Fibroblast of lung (primary cell): ENCODE measurements around the gene VPS26B. TPM values are rescaled to one million over a fixed set of nuclear protein-coding genes. Genes with fewer than 3 reads are reported as not detected.

ENCODE experiments used
- DNase-seq, 2 donors: peaks; one replicate each; pipeline versions ENCODE4 v3.0.0 to v3.0.0-alpha.2; 2010; ENCODE audit warnings: low read depth in 2 of 2
- H2AFZ ChIP-seq: 2 replicates; pipeline ENCODE4 v1.5.1; 2012; ENCODE audit warnings: low read length, control low read depth, inconsistent platforms
- H3K27ac ChIP-seq: 2 replicates; pipeline ENCODE4 v1.5.1; 2011; ENCODE audit warnings: low read length, control low read depth; ENCODE audit not compliant: insufficient read depth
- H3K27me3 ChIP-seq: 2 replicates; pipeline ENCODE4 v1.5.1; 2011; ENCODE audit warnings: mild to moderate bottlenecking, low read length; ENCODE audit not compliant: control insufficient read depth, insufficient read depth
- H3K36me3 ChIP-seq: 2 replicates; pipeline ENCODE4 v1.5.1; 2011; ENCODE audit warnings: low read length; ENCODE audit not compliant: control insufficient read depth, insufficient read depth
- H3K4me1 ChIP-seq: 2 replicates; pipeline ENCODE4 v1.5.1; 2011; ENCODE audit warnings: low read length; ENCODE audit not compliant: control insufficient read depth, insufficient read depth; ENCODE audit errors: extremely low read depth
- H3K4me2 ChIP-seq: 2 replicates; pipeline ENCODE4 v1.5.1; 2011; ENCODE audit warnings: low read length, control low read depth; ENCODE audit not compliant: insufficient read depth; ENCODE audit errors: extremely low read depth
- H3K4me3 ChIP-seq, 4 experiments: fragments of 200-600 bp in 1 of 4; sonication (generic) in 1 of 4; replicated peaks in 1 of 4; 2 replicates each; pipeline ENCODE4 v1.5.1; 2011 to 2016; ENCODE audit warnings: low read length in 4 of 4, low read depth in 3 of 4, mild to moderate bottlenecking in 3 of 4, control low read depth in 2 of 4, inconsistent platforms in 1 of 4, mixed read lengths in 1 of 4; ENCODE audit not compliant: insufficient read depth in 1 of 4; ENCODE audit errors: control extremely low read depth in 1 of 4
- H3K79me2 ChIP-seq: 2 replicates; pipeline ENCODE4 v1.5.1; 2012; ENCODE audit warnings: mild to moderate bottlenecking, low read length, inconsistent platforms; ENCODE audit not compliant: control insufficient read depth, insufficient read depth
- H3K9ac ChIP-seq: 2 replicates; pipeline ENCODE4 v1.5.1; 2011; ENCODE audit warnings: mild to moderate bottlenecking, low read length, control low read depth; ENCODE audit not compliant: insufficient read depth
- H3K9me3 ChIP-seq: 2 replicates; pipeline ENCODE4 v1.5.1; 2012; ENCODE audit warnings: low read depth, low read length; ENCODE audit not compliant: control insufficient read depth, insufficient read depth
- H4K20me1 ChIP-seq: 2 replicates; pipeline ENCODE4 v1.5.1; 2011; ENCODE audit warnings: low read length; ENCODE audit not compliant: control insufficient read depth, insufficient read depth; ENCODE audit errors: extremely low read depth
- EZH2 ChIP-seq: IDR thresholded peaks from 2 replicates; pipeline ENCODE4 v1.5.1; 2012; ENCODE audit warnings: low read length, control low read depth, mild to moderate bottlenecking; ENCODE audit errors: missing control alignments
- polyA plus RNA-seq, 2 donors: library from polyadenylated mRNA; depleted of rRNA in 1 of 2; stranded (reverse) in 1 of 2; unstranded in 1 of 2; fragments of >200 nt; gene quantifications; 2 replicates each; pipeline ENCODE4 v1.2.1, GENCODE V29; 2011 to 2012; ENCODE audit warnings: missing spikeins in 1 of 2
- total RNA-seq: library from RNA; depleted of rRNA; stranded (reverse); fragments of >200 nt; gene quantifications from 2 replicates; pipeline ENCODE4 v1.2.1, GENCODE V29; 2014
- TF ChIP-seq, protein P1 (sequence below), 2 donors: IDR thresholded peaks in 1 of 2; conservative IDR thresholded peaks in 1 of 2; 1 replicate in 1 of 2; 2 replicates in 1 of 2; pipeline ENCODE4 v1.5.1; 2011 to 2012; ENCODE audit warnings: low read length in 2 of 2, control low read depth in 1 of 2, inconsistent platforms in 1 of 2, low read depth in 1 of 2, mild to moderate bottlenecking in 1 of 2

The VPS26B gene
- total and polyA plus RNA-seq, 2 donors (not counting 1 experiment from before 2014, with no cell fraction given): 39.0 to 44.3 TPM

DNA sequence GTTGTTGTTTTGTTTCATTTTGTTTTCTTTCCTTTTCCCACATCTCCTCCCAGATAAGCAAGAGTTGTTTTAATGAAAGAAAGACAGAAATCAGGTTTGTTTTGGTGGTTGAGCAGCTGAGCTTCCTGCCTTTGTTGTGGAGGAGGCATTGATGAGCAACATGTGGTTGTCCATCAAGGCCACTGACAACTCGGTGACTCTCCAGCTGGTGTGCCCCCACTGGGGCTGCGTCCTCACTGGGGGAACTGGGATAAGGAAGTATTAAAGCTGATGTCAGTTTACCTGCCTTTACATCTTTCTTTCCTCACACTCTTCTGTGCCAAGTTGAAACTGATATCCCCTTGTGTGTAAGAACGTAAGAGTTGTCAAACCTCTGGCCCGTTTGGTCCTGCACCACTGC is 5.9 kb downstream of the VPS26B start:
- Histone ChIP-seq H3K27me3 (no peaks in the 10 kb centered on the region), H3K4me2 (no peak overlapping the region), H2AFZ (no peak overlapping the region), H3K9me3 (no peaks in the 10 kb centered on the region), H3K9ac (no peak overlapping the region), H3K27ac (no peak overlapping the region), H3K4me3 (no peak overlapping the region), H3K36me3 (no peaks in the 10 kb centered on the region), H4K20me1 (no peaks in the 10 kb centered on the region), H3K4me1 (peaks cover 4% of the 10 kb centered on the region), H3K79me2 (peaks cover 56% of the 10 kb centered on the region)
- DNase-seq: no peak
- no peak for TF ChIP-seq EZH2
- TF ChIP-seq, protein P1, sequence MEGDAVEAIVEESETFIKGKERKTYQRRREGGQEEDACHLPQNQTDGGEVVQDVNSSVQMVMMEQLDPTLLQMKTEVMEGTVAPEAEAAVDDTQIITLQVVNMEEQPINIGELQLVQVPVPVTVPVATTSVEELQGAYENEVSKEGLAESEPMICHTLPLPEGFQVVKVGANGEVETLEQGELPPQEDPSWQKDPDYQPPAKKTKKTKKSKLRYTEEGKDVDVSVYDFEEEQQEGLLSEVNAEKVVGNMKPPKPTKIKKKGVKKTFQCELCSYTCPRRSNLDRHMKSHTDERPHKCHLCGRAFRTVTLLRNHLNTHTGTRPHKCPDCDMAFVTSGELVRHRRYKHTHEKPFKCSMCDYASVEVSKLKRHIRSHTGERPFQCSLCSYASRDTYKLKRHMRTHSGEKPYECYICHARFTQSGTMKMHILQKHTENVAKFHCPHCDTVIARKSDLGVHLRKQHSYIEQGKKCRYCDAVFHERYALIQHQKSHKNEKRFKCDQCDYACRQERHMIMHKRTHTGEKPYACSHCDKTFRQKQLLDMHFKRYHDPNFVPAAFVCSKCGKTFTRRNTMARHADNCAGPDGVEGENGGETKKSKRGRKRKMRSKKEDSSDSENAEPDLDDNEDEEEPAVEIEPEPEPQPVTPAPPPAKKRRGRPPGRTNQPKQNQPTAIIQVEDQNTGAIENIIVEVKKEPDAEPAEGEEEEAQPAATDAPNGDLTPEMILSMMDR (conservative IDR thresholded peaks at IDR 0.05 in 1 of 2, IDR thresholded peaks at IDR 0.05 in 1 of 2; ENCODE audit: low read depth in 1 of 2, low read length in 2 of 2): no peak

DNA sequence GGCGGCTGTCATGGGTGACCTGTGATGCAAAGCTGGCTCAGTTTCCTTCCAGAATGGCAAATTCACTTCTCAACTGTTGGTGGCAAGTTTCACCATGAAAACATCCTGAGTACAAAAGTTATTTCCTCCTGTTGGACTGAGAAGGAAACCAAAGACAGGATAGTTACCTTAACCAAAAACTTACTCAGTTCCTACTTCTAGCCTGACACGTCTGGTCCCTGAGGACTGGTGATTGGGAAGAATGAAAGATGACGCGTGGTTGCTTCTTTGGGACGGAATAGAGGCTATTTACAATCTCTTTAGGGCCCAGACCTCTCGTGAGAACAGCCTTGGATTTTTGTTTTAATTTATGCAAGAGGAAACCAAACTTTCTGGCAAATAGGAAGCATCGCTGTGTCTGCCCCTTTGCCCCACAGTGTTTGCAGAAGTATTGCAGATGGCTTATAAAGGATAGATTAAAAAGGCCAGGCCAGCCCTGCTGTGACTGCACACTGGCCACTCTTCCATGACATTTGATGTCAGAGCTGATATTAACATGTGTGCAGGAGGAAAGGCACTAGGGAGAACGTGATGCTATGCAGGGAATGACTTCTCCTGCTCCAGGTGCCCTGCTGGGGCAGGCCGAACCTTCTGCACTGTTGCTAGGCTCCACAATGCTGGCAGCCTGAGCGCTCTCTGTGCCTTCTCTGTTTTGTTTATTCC is 7.6 kb downstream of the VPS26B start:
- H3K4me1 ChIP-seq: no peaks in the 10 kb centered on the region
- no peaks in the 10 kb centered on the region for H3K9me3 ChIP-seq
- H3K4me2 ChIP-seq: no peak overlapping the region
- TF ChIP-seq, protein P1 (conservative IDR thresholded peaks at IDR 0.05 in 1 of 2, IDR thresholded peaks at IDR 0.05 in 1 of 2; ENCODE audit: low read depth in 1 of 2, low read length in 2 of 2): no peak
- no peak for TF ChIP-seq EZH2
- H3K36me3 ChIP-seq: no peaks in the 10 kb centered on the region
- no peak for DNase-seq
- H4K20me1 ChIP-seq: no peaks in the 10 kb centered on the region
- no peaks in the 10 kb centered on the region for H3K27me3 ChIP-seq
- H3K4me3 ChIP-seq: no peak overlapping the region
- no peak overlapping the region for H2AFZ ChIP-seq
- no peak overlapping the region for H3K9ac ChIP-seq
- H3K27ac ChIP-seq: no peak overlapping the region
- H3K79me2 ChIP-seq: peaks cover 39% of the 10 kb centered on the region

DNA sequence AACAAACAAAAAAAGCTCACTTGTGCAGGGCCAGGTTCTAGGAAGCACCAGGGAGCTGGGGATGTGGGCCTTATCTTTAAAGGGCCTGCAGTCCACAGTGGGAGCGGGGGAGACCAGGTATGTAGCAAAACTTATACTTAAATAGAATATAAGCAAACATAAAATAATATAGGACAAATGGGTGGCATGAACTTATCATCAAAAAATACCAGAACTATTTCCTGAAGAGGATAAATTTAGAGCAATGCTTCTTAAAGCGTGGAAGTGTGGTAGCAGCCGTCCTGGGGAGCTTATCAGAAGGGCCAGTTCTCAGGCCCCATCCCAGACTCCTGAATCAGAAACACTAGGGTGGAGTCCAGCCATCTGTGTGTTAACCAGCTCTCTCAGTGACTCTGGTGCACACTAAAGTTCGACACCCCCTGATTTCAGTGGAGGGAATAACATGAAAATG is 9.3 kb downstream of the VPS26B start:
- DNase-seq: no peak

More for the DNA sequence above, 9.3 kb downstream of the VPS26B start:
- no peak overlapping the region for H3K4me2 ChIP-seq
- no peaks in the 10 kb centered on the region for H3K27me3 ChIP-seq
- no peaks in the 10 kb centered on the region for H3K36me3 ChIP-seq
- no peak overlapping the region for H2AFZ ChIP-seq
- no peak for TF ChIP-seq EZH2
- TF ChIP-seq, protein P1 (conservative IDR thresholded peaks at IDR 0.05 in 1 of 2, IDR thresholded peaks at IDR 0.05 in 1 of 2; ENCODE audit: low read depth in 1 of 2, low read length in 2 of 2): no peak
- no peaks in the 10 kb centered on the region for H3K9me3 ChIP-seq
- no peak overlapping the region for H3K27ac ChIP-seq
- no peak overlapping the region for H3K4me3 ChIP-seq
- H3K79me2 ChIP-seq: peaks cover 26% of the 10 kb centered on the region
- no peaks in the 10 kb centered on the region for H3K4me1 ChIP-seq
- no peaks in the 10 kb centered on the region for H4K20me1 ChIP-seq
- H3K9ac ChIP-seq: no peak overlapping the region
